HG03442 (cell line): ENCODE data around the gene DCP2.
A peak's percentile ranks its signal among the peaks of the same experiment; 100 is the strongest.

Experiments
- ATAC-seq: cut with Tn5 transposase; IDR thresholded peaks from one replicate; pipeline ENCODE4 v1.9.1; 2021; ENCODE audit warnings: mild to moderate bottlenecking, moderate library complexity; ENCODE audit not compliant: unreplicated experiment

The DCP2 gene

GRCh38 chr5:112965733-112966306 is 10.8 kb upstream of the DCP2 start:
- ATAC-seq = no peak

- no peak for ATAC-seq
Measured at GRCh38 chr5:112967520-112968083, 9.0 kb upstream of the DCP2 start.

- ATAC-seq = no peak
Measured at GRCh38 chr5:112968411-112969106, 8.0 kb upstream of the DCP2 start.

GRCh38 chr5:112971276-112971675 is 5.3 kb upstream of the DCP2 start:
- ATAC-seq = no peak

DNA sequence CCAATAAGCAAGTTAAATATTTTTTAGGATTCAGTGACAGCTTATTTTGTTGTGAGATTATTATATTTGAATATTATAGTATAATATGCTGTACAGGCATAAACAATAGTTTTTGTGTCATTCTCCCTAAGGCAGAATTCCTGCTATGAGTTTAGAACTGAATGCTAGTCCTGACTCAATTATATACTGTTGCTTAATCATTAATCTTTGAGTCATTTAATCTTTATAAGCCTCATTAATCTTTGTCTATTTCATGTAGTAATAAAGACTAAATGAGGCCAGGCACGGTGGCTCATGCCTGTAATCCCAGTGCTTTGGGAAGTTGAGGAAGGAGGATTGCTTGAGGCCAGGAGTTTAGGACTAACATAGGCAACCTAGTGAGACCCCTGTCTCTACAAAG is 3.6 kb upstream of the DCP2 start:
- no peak for ATAC-seq

DNA sequence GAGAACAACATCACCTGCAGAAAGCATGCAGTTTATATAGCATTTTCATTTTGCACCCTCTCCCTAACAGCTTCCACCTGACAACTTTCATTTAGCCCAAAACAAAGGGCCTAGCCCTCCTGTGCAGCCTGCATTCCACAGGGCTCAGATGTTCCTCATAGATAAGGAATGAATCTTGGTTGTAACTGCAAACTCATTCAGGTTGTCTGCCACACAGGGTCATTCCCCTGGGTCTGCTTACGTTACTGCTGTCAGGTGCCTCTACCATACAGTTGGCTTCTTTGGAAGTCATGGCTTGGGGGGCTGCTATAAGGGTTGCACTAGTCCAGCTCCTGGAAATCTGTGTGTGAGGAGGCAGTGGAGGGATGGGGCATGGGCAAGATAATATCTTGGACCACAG is 2.7 kb upstream of the DCP2 start:
- no peak for ATAC-seq

DNA sequence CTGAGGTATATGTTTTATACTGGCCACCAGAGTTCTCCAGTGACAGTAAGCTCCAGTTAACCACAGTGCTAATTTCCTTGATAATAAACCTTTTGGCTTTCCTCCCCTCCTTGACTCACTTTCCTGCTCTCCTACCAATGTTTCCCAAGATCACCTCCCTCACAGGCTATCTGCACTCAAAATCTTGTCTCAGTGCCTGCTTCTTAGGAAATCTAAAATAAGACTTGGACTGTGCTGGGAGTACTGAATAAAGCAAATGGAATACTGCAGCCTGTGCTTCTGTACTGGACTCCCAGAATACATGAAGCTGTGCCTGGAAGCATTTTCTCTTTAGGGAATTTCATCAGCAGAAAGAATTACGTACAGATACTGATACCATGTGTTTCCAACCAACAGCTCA is 1.7 kb upstream of the DCP2 start:
- no peak for ATAC-seq

GRCh38 chr5:112975721-112976431 is 722 bp upstream of the DCP2 start:
- ATAC-seq = peak; percentile 20

GRCh38 chr5:112977440-112977861 is 853 bp downstream of the DCP2 start:
- ATAC-seq = no peak

DNA sequence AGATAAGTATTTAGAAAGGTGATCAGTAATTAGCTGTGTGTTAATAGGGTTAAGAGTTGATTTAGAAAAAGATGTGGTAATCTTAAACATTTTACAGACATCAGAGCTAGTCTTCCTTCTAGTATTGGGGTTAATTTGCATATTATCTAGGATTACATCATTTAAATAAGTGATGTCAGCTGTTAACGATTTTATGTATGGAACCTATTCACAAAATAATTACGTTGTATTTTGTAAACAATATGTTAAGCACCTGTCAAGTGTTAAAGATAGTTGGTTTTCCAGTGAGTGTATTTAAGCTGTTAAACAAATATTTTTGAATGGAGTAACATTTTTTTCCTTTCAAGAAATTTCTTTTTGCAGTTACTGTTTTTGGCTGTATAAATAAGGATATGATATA is 2.2 kb downstream of the DCP2 start:
- ATAC-seq = no peak

DNA sequence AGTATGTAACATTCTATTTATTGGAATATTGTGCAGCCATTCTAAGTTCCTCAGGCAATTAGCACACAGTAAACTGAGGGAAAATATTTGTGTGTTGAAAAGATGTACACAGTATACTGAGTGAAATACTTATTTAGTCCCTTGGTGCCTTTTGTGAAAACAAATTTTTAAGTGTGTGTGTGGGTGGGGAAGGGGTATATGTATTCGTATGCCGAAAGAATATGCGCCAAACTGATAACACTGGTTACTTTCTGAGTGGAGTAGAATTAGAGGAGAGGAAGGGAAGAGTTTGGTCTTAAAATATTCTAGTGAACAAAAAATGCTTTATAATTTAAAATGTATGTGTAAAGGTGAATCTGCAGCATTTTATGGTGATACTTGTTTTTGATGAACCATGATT is 3.1 kb downstream of the DCP2 start:
- ATAC-seq = no peak

DNA sequence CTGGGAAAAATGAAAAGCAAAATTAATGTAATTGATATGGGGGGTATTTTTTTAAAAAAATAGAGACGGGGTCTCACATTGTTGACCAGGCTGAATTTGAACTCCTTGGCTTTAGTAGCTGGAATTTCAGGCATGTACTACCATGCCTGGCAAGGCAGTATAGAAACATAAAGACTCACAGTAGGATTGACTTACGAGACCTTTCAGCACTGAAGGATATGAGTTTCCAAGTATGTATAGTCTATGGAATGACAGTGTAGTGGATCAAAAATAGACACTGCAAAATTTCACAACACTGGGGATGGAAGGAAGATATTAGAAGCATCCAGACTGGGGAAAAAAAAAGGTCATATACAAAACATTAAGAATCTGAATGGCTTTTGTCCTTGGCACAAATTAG is 6.8 kb downstream of the DCP2 start:
- no peak for ATAC-seq

GRCh38 chr5:112986224-112986623 is 9.6 kb downstream of the DCP2 start:
- ATAC-seq = no peak

DNA sequence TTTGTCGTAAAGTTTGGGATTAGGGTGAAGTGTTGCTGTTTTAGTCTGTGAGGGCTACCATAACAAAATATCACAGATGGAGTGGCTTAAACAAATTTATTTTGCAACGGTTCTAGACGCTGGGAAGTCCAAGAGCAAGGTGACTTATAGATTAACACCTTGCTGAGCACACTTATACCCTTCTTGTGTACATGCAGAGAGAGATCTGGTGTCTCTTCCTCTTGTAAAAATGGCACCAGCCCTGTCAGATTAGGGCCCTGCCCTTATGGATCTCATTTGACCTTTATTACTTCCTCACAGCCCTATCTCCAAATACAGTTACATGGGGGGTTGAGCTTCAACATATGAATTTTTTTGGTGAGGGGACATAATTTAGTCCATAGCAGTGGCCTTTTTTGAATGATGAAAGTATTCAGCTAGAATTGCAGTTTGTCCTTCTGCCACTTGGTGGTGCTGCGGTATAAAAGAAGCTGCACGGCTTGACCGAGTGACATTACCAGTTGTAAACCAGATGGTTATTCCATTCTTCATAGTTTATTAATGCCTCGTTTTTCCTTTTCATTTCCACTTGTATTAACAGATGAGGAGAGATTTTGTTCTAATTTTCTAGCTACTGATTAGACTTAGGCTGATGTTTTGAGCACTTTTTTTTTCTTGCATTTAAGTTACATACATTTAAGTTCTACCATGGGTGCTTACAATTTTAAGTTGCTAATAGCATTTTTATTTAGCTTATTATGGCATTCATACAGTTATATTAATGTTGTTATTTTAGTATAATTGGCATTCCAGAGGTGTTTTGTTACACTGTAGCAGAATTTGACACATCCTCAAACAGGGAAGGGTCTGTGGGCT is 19.4 kb downstream of the DCP2 start:
- ATAC-seq = peak; percentile 85

GRCh38 chr5:112996830-112997374 is 20.3 kb downstream of the DCP2 start:
- ATAC-seq = no peak

DNA sequence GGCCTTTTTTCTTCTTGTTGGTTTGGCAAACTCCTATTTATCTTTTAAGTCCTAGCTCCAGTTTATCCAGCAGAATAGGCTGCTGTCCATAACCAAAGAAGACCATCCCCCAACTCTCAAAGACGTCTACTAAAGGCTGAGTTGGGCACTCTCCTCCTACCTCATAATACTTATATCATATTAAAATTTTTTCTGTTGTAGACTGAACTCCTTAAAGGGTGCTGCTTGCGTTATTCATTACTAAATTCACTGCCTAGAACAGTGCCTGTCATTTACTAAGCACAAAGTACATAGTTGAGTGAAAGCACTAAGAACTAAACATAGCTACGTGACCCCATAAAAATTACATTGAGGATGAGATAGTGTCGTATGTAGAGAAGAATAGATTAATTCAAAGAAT is 21.7 kb downstream of the DCP2 start:
- ATAC-seq = no peak

- ATAC-seq = no peak
Measured at GRCh38 chr5:113000466-113000865, 23.9 kb downstream of the DCP2 start.

DNA sequence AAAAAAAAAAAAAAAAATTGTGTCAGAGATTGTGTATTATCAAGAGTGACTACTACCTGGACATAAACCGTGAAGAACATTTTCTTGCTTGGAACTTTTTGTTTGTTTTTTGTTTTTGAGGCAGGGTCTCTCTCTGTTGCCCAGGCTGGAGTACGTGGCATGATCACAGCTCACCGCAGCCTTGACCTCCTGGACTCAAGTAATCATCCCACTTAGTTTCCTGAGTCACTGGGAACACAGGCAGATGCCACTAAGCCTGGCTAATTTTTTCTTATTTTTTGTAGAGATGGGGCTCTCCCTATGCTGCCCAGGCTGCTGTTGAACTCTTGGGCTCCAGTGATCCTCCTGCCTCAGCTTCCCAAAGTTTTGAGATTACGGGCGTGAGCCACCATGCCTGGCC is 25.8 kb downstream of the DCP2 start:
- no peak for ATAC-seq

DNA sequence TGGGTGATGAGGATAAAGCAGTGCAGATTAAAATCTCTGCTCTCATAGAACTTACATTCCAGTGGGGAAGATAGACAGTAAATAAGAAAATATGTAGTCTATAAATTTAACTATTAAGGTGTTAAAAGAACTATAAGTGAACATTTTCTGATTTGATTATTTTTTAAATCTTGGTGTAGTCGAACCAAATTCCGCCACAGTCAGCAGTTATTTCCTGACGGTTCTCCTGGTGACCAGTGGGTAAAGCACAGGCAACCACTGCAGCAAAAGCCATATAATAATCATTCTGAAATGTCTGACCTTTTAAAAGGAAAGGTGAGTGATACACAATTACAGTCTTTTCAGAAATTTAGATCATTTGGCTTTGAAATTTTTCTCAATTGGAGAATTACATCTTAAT is 27.2 kb downstream of the DCP2 start:
- no peak for ATAC-seq

GRCh38 chr5:113005454-113005853 is 28.9 kb downstream of the DCP2 start:
- no peak for ATAC-seq
